ENCODE results near the gene NANS.

The NANS gene

DNA sequence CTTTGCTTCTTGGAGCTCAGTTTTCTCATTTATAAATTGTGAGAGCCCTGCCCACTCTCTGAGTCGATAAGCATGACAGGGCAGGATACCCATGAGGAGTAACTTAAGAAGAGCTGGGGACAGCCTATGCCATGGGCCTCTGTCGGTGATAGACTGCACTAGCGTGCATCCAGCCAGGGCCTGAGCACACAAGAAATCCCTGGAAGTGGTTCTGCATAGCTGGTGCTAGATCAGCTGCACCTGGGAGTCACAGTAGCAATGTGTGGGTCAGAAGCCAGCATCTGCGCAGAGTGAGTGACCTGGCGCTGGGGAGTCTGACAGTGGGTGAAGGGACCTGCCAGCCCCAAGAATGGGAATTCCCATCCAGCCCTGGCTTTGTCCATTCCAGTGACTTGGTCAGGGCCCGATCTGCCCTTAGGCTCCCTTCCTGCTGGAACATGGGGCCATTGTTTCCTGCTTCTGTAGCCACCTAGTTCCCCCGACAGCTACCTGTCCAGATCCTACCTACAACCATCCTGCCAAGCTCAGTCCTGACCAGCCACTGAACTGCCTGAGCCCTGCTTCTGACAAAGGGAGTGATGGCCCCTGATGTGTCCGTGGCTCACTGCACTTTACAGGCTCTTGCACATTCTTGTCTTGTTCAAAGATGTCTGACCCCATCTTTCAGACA, 35.9 kb upstream of the NANS start:
- Mint-ChIP-seq H3K27me3 (ENCODE audit: low read depth, poor library complexity) (peaks cover 2% of the 10 kb centered on the region), H3K4me1 (peaks cover 33% of the 10 kb centered on the region), H3K27ac (peak overlapping the region; percentile 61)

GRCh38 chr9:98021306-98022040, 35.1 kb upstream of the NANS start:
- DNase-seq, result no peak
- Mint-ChIP-seq H3K9me3 (no peaks in the 10 kb centered on the region), H3K27me3 (ENCODE audit: low read depth, poor library complexity) (peaks cover 2% of the 10 kb centered on the region), H3K36me3 (ENCODE audit: low read depth) (peaks cover 32% of the 10 kb centered on the region), H3K4me3 (no peak overlapping the region), H3K4me1 (peaks cover 26% of the 10 kb centered on the region), H3K27ac (peak overlapping the region; percentile 10)
- TF ChIP-seq CTCF (IDR thresholded peaks at IDR 0.05), result no peak

More for the DNA sequence above, 35.9 kb upstream of the NANS start:
- DNase-seq, result no peak
- Mint-ChIP-seq H3K4me3 (no peak overlapping the region), H3K9me3 (no peaks in the 10 kb centered on the region), H3K36me3 (ENCODE audit: low read depth) (peaks cover 35% of the 10 kb centered on the region)
- TF ChIP-seq CTCF (IDR thresholded peaks at IDR 0.05), result no peak

- H3K27ac Mint-ChIP-seq, result peak overlapping the region; percentile 32
- DNase-seq, result no peak
- H3K36me3 Mint-ChIP-seq (ENCODE audit: low read depth), result peaks cover 28% of the 10 kb centered on the region
- no peaks in the 10 kb centered on the region for H3K9me3 Mint-ChIP-seq
- H3K4me1 Mint-ChIP-seq, result peaks cover 25% of the 10 kb centered on the region
- no peaks in the 10 kb centered on the region for H3K27me3 Mint-ChIP-seq (ENCODE audit: low read depth, poor library complexity)
- no peak overlapping the region for H3K4me3 Mint-ChIP-seq
- TF ChIP-seq CTCF (IDR thresholded peaks at IDR 0.05), result no peak
These were observed 34.1 kb upstream of the NANS start for GRCh38 chr9:98022447-98022846.

DNA sequence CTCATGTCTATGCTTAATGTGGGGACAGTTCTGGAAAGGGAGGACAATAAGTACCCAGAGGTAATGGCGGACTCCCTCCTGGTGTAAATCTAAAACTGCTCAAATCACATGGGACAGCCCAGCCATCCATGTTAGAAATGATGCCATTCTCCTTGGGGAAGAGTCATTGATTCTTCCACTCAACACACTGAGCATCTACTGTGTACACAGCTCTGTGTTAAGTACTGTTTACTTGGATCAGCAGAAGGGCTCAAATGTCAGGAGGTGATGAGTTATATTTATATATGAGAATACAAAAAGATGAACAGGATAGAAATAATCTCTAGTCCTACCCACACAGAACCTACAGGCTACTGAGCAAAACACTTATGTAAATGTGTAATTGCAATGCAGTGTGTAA, 31.8 kb upstream of the NANS start:
- H3K4me1 Mint-ChIP-seq, result peaks cover 19% of the 10 kb centered on the region

DNA sequence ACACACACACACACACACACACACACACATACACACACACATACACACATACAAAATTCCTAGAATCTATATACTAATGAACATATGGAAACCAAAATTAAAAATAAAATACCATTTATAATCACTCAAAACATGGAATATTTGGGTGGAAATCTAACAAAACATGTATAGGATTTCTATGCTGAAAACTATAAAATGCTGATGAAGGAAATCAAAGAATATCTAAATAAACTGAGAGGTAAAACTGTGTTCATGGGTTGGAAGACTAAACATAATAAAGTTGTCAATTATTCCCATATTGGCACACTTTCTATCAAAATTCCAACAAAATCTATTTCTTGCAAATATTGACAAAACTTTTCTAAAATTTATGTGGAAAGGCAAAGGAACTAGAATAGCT, 25.4 kb upstream of the NANS start:
- no peaks in the 10 kb centered on the region for H3K9me3 Mint-ChIP-seq
- H3K36me3 Mint-ChIP-seq (ENCODE audit: low read depth), result peaks cover 7% of the 10 kb centered on the region
- H3K27me3 Mint-ChIP-seq (ENCODE audit: low read depth, poor library complexity), result peaks cover 10% of the 10 kb centered on the region
- TF ChIP-seq CTCF (IDR thresholded peaks at IDR 0.05), result no peak
- H3K4me1 Mint-ChIP-seq, result peaks cover 11% of the 10 kb centered on the region
- H3K4me3 Mint-ChIP-seq, result no peak overlapping the region
- no peak overlapping the region for H3K27ac Mint-ChIP-seq
- DNase-seq, result no peak

More for the DNA sequence above, 31.8 kb upstream of the NANS start:
- Mint-ChIP-seq H3K4me3 (no peak overlapping the region), H3K27me3 (ENCODE audit: low read depth, poor library complexity) (no peaks in the 10 kb centered on the region), H3K9me3 (no peaks in the 10 kb centered on the region), H3K36me3 (ENCODE audit: low read depth) (peaks cover 12% of the 10 kb centered on the region), H3K27ac (no peak overlapping the region)
- DNase-seq, result no peak
- TF ChIP-seq CTCF (IDR thresholded peaks at IDR 0.05), result no peak

All from nephron progenitor cell (in vitro differentiated cells).